Endometrial microvascular endothelial cells (primary cell): ENCODE measurements around the gene MAP1LC3B2. TPM values are rescaled to one million over a fixed set of nuclear protein-coding genes. Genes with fewer than 3 reads are reported as not detected.

Experiments
- in situ Hi-C: cut with HindIII; loops from 2 replicates; pipeline ENCODE4 v1.10.0; 2017; ENCODE audit warnings: low sequenced_read_pairs, low pct_unique_long_range_greater_than_20kb; ENCODE audit errors: inconsistent ontology term
- total RNA-seq: library from RNA; depleted of rRNA; stranded (reverse); fragments of >200 nt; gene quantifications from one replicate; pipeline ENCODE4 v1.2.3, GENCODE V29; 2015; ENCODE audit errors: inconsistent ontology term

MAP1LC3B2 gene
- total RNA-seq, 1 donor from 2014 or later: not detected

DNA sequence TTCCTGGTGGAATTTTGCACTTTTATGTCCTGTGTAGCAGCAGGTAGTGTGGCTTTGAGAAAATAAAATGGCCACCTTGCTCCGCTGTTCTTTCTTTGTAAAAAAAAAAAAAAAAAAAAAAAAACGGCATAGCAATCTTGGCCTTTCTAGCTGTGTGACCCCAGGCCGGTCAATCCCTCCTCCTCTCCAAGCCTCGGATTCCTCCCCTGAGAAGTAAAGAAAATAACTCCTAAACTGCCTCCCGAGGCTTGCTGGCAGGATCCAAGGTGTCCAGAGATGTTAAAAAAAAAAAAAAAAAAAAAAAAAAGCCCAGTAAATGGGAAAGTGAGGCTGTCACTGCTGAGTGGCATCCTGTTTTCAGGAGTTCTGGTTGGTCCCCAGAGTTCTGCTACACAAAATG is 23.9 kb upstream of the MAP1LC3B2 start:
- in situ Hi-C loops: no loop called here

DNA sequence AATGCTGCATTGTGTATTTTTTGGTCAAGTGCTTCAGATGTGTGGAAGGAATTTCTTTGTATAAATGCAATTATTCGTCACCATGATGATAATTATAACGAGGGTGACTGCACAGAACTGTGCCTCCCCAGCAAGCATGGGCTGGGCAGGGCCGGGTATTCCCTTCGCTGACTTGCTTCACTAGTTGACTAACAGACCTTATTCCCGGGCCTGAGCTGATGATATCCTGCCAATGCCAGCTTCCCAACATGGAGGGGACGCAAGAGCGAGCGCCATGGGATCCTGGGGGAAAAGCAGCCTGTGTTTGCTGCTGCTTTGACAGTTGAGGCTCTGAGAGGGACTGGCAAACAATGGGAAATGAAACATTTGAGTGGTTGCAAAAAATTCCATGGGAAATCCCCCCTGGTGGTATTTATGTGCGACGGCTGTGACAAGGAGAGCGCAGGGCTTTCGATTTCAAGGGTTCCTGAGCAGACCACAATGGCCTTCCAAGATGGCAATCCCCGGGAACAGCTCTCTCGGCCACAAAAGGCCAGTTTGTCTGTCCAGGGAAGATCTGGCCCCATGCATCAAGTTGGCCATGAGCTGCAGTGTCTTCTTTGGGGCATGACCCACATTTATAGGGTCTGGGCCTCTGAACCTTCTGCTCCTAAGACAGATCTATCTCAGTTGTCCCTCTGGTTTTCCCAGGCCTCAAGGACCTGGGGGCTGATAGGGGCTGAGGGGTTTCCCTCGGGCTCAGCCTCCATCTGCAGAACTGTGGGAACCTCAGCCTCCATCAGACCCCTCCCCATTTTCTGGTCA is 21.9 kb upstream of the MAP1LC3B2 start:
- in situ Hi-C loops: no loop called here

DNA sequence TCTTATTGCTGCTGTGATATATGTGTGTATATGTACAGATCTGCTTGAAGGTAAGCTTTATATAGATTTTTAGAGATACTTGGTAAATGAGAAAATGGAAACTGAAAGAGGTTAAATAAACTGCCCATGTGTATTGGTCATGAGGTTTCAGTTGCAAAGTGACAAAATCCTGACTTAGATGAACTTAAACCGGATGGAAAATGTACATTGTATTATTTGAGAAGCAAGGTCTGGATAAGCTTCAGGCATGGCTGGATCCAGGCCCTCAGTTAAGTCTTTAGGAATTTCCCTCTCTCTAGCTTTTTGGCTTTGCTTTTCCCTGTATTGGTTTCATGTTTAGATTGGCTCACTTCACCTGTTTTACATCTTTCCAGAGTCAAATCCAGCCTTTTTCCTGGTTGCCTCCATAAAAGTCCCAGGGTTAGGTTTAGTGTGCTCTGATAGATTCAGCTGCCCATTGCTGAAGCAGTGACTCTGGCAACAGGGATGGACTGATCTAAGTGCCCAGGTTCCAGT is 21.0 kb upstream of the MAP1LC3B2 start:
- in situ Hi-C loops: no loop called here

DNA sequence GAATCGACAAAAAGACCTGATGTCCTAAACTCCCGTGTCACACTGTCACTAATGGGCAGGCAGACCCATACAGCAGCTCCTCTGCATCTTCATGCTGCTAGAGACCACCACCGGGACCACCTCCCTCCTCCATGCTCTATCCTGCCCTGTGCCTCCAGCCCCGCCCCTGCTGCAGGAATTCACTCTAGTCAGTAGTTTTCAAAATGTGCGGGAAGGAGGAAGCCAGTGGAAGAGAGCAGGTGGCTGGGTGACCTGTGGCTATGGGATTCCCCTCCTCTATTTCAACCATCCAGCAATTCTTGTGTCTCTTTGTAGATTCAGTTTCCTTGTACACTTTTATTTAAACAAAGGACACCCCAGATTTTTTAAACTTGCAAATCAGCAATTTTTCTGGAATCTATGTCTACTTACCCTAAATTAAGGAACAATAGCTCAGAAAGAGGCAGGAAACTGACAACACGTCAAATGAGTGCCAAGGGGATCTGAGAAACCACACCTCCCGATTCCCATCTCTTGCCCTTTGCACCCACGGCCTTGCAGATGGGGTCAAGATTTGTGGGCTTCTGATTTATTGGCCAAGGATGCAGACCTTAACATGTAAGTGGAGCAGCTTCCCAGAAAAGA is 20.4 kb upstream of the MAP1LC3B2 start:
- in situ Hi-C loops: no loop called here

DNA sequence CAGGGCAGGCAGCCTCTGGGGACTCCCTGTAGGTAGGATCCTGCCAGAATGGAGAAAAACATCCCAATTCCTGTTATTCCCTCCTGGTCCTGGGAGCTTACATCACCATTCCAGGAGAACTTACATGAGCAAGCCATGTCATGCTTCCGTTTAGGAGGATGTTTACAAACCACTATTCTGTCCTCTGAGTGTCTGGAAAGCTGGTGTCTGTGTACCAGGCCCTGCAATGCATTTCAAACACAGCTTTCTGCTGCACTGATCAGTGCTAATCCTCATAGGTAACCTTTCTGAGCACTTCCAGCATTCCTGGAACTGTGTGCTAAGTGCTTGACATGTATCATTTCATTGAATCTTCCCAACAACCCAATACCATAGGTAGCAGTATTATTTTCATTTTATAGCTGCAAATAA is 19.8 kb upstream of the MAP1LC3B2 start:
- in situ Hi-C loops: no loop called here

DNA sequence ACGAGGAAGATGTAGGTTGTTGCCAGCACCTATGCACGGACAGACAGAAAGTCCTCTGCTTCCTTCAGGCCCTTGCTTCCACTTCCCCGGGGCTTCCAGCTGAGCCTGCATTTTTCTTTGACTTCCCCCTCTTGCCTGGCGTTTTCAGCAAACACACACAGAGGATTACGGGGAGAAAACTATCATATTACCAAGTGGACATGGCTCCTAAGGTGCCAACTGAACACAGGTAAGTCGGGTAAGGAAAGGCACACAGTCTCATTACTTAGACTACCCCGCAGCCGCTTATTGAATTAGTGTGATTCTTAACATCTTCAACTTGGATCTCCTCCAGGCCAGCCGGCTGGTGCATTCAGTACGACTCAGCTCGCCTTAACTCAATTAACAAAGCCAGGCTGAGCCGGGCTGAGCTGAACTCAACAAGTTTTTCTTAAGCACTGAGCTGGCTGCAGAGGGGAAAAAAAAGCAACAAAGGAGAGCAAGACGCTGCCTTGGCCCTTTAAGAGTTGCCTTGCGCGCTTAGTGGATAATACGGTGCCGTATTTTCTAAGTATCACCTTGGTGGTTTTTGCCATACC is 19.2 kb upstream of the MAP1LC3B2 start:
- in situ Hi-C loops: no loop called here

DNA sequence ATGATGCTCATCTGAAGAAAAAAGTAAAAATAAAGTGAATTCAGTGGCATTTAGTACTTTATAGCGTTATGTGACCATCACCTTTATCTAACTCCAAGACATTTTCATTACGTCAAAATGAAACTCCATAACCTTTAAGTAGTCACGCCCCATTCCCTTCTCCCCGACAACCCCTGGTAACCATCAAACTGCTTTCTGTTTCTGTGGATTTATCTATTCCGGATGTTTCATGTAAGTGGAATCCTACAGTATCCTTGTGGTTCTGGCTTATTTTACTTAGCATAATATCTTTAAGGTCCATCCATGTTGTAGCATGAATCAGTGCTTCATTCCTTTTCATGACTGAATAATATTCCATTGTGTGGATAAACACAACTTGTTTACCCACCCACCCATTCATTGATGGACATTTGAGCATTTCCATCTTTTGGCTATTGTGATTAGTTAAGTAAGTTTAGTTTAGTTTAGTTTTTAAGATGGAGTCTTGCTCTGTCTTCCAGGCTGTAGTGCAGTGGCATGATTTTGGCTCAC is 18.5 kb upstream of the MAP1LC3B2 start:
- in situ Hi-C loops: no loop called here

DNA sequence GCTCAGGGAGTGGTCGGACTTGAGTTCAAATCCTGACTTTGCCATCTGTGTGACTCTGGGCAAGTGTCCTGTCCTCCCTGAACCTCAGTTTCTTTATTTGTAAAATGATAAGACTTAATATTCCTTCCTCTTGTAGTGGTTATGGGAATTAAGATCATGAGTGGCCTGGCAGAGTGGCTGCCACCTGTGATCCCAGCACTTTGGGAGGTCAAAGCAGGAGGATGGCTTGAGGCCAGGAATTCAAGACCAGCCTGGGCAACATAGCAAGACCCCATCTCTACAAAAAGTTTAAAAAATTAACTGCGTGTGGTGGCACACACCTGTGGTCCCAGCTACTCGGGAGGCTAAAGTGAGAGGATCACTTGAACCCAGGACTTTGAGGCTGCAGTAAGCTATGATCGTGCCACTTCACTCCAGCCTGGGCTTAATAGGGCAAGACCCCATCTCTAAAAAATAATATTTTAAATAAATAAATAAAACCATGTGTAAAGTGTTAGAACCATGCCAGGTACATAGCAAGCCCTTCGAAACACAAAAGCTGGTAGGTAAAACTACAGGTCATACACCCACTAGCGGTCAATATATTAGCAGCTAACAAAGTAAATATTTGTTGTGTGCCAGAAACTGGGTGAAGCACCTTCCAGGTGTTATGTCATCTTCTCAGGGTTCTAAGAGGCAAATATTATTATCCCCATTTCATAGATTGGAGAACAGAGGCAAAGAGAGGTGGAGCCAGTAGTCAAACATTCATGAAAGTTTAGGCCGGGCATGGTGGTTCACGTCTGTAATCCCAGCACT is 17.4 kb upstream of the MAP1LC3B2 start:
- in situ Hi-C loops: no loop called here

DNA sequence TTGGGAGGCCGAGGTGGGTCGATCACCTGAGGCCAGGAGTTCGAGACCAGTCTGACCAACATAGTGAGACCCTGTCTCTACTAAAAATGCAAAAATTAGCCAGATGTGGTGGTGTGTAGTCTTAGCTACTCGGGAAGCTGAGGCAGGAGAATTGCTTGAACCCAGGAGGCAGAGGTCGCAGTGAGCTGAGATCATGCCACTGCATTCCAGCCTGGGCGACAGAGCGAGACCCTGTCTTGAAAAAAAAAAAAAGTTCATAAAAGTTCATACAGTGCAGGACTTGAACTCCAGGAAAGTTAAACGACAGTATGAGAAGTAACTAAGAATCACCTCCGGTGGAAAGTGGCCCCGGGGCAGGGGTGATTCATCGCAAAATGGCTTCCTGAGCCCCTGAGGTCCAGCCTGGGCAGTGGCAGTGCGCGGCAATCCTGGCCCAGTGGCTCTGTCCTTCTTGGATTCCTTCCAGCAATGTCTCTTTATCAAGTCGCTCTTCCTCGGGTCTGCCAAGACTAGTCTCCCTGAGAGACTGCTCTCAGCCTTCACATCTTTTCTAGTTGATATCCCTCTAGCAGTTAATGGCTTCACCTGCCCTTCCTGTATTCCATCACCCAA is 16.7 kb upstream of the MAP1LC3B2 start:
- in situ Hi-C loops: no loop called here

DNA sequence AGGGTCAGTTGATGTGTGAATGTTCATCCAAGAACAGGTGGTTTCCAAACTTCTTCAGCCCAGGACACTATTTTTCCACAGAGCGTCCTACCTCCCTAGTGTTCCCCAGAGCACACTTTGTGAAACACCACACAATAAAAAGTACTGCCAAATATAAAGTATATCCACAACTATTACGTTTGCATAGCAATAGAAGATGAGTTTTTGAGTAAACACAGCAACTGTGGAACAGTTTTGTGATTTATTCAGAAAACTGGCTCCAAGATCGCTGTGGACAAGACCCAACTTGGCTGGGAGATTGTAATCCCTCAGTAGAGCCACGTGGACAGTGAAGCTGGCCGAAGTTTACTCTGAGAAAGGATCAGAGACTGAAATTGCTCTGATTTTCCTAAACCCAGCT is 14.5 kb upstream of the MAP1LC3B2 start:
- in situ Hi-C loops: no loop called here

DNA sequence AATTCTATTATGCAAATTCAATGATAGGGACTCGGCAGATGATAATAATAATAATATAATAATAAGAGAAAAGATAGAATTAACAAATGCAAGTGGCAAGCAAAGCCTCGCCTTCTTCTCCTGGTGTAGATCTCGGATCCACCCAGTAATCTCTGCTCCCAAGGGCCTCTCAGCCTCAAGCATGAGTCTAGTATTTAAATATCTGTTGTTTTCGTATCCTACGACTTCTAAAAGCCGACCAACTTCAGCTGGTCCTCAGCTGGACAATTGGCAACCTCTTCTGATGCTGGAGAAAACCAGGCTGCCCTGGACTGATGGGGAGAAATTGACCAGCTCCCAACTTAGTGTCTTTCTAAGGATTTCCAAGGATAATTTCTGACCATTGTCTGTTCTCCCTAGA is 14.0 kb upstream of the MAP1LC3B2 start:
- in situ Hi-C loops: no loop called here

DNA sequence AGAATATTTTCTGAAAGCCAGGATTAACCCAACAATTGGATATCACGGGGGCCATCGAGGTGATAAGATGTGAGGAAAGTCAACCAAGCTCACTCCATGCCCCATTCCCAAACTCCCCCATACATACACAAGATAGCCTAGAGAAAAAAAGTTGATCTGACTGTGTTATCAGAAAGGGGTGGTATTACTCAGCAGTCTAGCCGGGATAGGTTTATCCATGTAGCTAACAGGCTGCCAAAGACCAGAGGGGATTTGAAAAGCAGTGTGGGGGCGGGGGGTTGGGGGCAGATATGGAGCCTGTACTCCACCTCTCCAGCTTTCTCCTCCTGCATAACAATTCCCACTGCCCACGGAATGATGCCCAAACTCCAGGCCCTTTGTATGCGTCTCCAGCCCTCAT is 13.2 kb upstream of the MAP1LC3B2 start:
- in situ Hi-C loops: no loop called here

DNA sequence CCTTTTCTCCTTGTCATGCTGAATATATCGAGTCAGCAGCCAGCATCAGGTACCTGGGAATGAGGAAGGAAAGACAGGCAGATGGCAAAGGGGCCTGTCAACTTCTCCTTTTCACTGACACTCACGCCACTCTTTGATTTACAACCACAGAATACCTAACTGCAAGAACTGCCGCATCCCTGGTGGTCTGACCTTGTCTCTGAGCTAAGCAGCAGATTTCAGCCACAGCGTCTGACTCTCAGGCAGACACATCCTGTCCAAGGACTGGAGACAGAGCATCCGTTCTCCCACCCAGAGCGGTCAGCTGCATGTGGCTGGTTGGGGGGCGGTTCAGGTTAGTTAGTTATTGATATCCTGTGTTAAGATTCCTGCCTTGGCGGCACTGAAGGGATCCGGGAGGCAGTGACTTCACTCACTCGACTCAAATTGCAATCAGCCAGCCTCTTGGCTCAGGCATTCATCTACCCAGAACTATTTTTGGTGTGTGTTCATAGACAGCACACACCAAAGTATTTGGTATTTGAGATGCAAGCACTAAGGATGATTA is 11.2 kb upstream of the MAP1LC3B2 start:
- in situ Hi-C loops: no loop called here

DNA sequence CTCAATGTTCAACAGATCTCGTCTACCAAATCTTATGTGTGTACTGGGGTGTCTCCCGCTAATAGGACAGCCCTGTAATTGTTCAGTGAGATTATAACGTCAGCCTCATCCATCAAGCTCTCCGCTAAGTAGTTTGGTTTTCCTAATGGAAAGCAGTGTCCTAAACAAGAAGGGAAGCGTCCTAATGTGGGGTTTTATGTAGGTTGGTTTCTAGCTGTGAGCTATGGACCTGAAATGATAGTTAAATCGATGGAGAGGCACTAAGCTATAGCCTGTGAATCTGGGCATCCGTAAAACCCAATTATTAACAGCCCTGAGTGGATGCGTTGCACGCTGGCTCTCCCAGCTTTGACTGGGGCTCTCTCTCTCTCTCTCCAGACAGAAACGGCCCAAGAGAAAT is 9.2 kb upstream of the MAP1LC3B2 start:
- in situ Hi-C loops: no loop called here

DNA sequence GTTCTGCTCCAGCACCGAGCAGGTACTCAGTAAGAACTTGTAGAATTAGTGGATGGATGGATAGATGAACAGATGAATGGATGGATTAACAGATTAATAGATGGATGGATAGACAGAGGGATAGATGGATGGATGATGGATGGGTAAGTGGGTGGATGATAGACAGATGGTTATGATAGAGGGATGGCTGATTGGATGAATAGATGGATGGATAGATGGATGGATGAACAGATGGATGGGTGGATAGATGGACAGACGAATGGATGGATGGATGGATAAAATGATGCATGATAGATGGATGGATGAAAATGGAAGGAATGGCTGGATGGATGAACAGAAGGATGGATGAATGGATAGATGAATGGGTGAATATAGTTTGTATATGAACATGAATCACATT is 8.0 kb upstream of the MAP1LC3B2 start:
- in situ Hi-C loops: no loop called here

DNA sequence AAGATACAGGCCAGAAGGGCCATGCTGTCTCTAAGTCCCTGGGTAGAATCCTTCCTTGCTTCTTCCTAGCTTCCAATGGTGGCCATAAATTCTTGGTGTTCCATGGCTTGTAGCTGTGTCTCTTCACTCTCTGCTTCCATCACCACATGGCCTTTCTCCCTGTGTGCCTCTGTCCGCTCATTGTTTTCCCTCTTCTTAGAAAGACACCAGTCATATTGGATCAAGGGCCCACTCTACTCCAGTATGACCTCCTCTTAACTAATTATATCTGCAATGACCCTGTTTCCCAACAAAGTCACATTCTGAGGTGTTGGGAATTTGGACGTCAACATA is 7.6 kb upstream of the MAP1LC3B2 start:
- in situ Hi-C loops: no loop called here

DNA sequence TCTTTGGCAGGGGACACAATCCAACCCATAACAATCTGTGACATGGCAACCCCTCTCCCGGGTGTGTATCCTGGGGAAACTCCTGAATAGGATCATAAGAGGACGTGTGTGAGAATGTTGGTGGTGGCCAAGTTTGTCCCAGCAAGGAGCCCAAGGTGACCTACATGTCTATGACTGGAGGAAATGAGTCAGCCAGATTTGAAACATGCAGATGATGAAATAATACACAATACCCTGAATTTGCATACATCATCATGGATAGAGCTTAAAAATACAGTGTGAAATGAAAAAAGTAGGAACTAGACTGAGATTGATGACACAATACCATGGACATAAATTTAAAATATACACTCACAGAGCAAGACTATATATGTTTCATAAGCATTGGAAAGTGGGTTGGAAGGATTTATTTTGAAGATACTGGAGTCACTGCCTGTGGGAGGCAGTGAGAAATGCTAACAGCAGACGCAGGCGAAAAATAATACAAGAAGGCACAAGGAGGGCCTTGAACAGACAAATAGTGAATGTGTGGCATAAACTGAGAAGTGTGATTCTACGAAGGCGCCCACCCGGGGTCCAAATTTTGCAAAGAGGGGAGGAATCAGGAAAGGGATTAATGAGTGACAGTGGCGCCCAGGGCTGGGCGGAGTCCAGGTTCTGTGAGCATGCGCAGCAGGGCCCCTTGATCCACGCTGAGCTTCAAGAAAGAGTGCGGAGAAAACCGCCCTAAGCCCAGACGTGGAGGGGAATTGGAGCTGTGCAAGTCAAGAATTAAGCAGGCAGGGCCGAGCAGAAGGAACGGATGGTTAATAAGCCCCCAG is 7.0 kb upstream of the MAP1LC3B2 start:
- in situ Hi-C loops: no loop called here
